ENCODE data around the gene MEGF6. TPM values are rescaled to one million over a fixed set of nuclear protein-coding genes. Genes with fewer than 3 reads are reported as not detected.

MEGF6 gene
- total RNA-seq, 1 donor from 2014 or later: 7.0 TPM

DNA sequence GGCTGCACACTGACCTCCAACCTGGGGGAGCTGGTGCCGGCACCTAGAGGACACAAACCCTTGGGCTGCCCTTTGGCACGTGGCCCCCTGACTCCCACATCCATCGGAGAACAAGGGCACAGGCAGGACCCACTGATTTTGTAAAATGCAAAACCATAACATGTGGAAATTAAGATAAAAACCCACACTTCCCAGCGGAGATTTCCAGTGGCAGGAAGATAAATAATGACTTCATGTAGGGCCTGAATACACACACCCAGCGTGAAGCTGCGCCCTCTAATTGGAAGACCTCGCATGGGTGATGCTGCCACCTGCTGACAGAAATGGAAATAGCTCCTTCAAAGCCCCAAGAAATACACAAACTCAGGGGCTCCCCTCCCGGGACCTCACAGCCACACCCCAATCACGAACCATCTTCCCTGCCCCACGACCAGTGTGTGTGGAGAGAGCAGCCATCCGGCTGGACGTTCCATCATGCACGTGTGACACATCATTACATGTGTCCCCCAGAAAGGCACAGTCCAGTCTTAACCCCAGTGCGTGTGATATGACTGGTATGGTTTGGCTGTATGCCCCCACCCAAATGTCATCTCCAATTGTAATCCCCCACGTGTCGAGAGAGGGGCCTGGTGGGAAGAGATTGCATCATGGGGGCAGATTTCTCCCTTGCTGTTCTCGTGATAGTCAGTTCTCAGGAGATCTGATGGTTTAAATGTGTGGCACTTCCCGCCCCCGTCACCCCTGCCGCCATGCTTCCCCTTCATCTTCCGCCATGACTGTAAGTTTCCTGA, 7.8 kb upstream of the MEGF6 start:
- ATAC-seq: peak; percentile 64
- intact Hi-C loops (cut with DNase I): loop anchor here (1.0 kb wide), 2 partner anchors 54 to 128 kb away; no protein-coding TSS in a partner anchor
- no peak for DNase-seq (ENCODE audit: missing footprints)

DNA sequence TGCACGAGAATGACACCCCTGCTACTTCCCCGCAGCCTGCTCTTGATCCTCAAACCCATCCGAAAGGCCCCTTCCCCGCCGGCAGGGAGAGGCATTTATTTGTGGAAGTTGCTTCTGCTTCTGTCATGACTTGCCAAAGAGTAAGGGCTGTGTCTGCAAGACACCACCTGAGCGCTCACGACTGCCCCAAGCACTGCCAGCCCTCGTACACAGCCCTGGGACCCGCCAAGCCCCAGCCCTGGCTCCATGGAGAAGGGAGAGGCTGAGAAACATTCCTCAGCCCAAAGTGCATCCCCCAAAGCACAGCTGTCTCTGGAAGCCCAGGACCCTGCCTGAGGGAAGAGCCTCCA, 7.2 kb upstream of the MEGF6 start:
- DNase-seq (ENCODE audit: missing footprints) (no peak), ATAC-seq (no peak)
- intact Hi-C loops (cut with DNase I): no loop called here

DNA sequence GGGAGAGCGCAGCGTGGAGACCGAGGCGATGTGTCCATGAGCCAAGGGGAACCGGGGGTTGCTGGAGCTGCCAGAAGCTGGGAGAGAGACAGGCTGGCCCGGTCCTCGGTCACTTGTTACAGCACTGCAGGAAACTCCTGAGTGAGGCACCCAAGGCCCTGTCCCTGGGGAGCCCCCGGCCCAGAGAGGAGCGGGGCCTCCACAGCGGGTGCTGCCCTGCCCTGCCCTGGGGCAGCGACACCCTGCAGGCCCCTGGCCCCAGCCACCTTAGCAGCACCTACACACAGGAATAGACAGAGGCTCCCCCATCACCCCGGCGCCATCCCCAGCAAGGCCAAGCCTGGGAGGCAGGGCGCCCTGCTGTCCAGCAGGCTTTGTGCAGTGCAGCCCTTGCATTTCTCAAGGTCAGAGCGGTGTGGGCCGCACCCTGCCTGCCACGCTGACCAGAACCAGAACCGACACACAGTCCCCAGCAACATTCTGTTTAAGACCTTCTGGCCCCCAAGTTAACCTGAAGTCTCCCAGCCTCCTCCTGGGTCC, 6.6 kb upstream of the MEGF6 start:
- DNase-seq (ENCODE audit: missing footprints) (no peak), ATAC-seq (no peak)
- intact Hi-C loops (cut with DNase I): no loop called here

DNA sequence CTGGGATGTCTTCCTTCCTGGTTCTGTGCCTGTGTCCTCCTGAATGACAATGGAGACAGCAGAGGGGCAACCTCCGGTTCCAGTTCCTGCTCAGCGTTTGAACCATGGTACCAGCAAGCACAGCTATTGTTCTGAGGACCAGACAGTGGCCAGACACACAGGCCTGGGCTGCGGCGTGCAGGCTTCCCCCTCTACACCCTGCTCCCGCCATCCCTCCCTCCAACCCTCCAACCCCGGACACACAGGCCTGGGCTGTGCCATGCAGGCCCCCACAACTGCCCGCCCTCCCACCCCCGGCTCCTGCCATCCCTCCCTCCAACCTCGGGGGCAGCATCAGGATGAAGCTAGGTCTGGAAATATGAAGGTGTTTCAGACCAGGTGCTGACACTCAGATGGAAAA, 5.6 kb upstream of the MEGF6 start:
- intact Hi-C loops (cut with DNase I): no loop called here
- DNase-seq (ENCODE audit: missing footprints) (no peak), ATAC-seq (no peak)

DNA sequence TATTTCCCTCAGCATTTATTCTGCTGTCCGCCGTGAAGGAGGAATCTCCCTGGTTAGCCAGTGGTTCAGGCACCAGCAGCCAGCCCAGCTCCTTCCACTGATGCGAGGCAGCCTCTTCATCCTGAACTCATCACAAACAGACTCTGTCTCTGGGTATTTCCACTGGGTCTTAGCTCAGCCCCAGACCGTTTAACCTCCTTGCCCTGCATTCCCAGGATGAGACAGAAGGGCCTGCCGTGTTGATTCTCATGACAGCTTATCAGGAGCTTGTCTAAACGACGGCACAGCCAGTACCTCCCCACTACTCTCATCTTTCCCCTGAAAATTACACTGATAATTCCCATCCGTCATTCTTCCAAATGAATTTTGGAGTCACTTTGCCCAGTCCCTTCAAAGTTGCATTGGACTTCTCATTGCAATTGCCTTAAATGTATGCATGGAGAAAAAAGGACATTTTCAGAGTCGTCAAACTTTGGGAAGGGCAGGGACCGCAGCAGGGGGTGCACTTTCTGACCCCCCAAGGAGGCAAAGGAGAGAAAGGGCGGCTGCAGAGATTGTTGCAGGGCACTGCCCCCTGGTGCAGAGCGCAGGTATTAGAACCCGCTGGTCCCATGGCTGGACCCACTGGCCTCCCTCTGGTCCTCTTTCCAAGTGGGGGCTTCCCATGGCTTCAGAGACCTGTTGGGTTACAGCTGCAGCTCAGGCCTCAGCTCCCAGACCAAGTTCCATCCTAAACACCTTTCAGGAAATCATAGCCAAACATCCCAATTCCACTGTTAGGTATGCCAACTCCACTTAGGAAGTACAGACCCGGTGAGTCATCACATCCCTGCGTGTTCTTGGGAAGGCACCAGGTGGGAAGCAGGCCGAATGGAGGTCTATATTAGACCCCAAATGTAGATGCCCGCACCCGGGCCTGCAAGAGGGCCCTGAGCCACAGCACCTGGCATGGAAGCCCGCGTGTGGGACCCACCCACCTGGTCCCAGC, 3.7 kb upstream of the MEGF6 start:
- intact Hi-C loops (cut with DNase I): no loop called here
- DNase-seq (ENCODE audit: missing footprints): no peak
- ATAC-seq: no peak

DNA sequence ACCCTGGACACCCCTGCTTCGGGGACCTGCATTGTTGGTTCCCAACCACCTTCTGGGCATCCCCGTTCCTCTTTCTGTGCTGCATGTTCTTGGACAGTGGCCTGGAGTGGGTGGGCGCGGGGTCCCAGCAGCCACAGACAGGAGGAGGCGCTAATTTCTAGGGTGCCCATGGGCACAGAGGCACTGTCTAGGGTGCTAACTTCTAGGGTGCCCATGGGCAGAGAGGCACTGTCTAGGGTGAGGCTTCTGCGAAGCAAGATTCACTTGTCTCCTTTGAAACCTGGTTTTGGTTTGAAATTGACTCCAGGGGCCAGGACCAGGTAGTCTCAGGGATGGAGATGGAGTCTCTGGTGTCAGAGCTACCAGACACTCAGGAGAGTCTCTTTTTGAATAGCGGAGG, 815 bp upstream of the MEGF6 start:
- intact Hi-C loops (cut with DNase I): no loop called here
- no peak for DNase-seq (ENCODE audit: missing footprints)
- no peak for ATAC-seq

DNA sequence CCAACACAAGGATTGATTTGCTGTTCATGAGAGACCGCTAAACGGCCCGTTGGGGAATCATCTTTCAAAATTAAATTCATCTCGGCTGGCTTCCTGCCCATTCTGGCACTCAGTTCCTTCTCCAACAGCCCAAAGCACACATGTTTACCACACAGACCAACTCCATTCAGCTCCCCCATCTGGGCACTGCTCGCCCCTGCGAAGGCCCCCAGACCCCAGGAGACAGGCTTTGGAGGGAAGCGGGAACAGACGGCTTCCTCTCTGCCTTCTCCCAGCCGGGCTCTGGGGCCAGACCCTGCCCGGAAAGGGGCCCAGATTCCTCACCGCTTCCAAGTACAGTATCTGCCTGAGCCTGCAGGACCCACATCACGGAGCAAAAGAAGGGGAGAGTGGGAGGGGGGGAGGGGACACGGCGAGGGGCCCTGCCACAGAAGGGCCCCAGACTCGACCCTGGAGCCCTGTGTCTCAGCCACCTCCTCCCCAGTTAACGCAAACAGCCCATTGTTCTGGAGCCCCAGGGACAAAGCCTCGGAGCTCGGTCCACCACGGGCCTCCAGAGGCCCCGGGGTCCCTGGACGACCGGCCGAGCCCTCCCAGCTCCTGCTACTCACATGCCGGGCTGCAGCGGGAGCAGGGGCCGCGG, 660 bp downstream of the MEGF6 start:
- DNase-seq (ENCODE audit: missing footprints): no peak
- ATAC-seq: no peak
- intact Hi-C loops (cut with DNase I): no loop called here

DNA sequence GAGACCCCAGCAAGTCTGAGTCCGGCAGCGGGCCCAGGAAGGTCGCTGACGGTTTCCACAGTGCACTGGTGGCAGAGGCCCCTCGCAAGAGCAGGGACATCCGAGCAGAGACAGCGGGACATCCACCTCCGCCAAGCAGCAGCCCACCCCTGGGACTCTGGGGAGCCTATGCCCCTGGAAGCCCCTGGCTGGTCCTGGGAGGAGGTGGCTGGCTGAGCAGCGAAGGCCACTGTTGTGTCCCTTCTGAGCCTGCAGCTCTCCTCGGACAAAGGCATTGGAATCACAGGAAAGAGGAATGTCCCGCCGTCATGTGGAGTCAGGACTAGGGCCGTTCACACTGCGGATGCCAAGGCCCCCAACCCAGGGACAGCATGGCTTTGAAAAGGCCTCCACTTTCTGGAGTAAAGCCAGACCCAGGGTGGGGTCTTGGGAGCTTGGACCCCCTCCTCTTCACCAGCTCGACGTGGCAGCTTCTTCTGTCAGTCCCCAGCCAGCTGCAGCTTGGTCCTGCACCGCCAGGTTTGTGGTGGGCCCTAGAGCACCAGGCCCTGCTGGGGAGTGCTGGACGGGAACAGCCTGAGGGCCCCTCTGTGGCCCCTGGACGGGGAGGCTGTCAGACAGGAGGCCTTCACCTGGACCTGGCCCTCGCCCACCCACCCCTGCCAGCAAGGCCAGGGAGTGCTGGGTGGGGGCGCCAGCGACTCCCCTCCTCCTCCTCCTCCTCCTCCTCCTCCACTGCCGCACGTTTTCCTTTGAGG, 1.4 kb downstream of the MEGF6 start:
- DNase-seq (ENCODE audit: missing footprints) (no peak), ATAC-seq (no peak)
- intact Hi-C loops (cut with DNase I): no loop called here

DNA sequence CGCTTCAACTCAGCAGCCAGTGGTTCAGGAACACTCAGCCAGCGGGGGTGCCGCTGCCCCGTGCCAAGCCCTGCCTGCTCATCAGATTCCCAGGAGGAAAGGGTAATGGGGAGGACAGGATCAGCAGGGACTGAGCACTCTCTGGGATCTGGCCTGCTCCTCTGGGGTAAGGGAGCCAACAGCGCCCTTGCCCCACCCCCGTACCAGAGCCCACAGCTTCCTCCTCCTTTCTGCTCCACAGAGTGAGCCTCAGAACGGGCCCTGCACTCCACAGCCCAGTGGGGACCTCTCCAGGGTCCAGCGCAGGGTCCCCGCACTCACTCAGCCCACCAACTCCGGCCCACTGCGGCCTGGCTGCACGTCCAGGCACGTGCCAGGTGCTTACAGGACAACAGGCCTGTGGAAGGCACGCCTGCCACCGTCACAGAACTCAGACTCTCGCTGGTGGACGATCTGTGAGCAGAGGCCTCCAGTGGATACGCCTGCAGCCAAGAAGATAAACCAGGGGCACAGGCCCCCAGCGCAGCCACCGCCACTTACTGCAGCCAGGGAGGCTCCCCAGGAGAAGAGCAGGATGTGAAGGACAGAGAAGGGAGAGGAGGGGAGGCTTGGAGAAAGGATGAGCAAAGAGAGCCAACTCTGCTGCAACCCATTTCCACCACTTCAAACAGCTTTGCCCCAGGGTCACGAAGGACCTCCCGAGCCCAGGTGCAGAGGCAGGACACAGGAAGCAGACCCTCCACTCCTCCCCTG, 2.1 kb downstream of the MEGF6 start:
- ATAC-seq (no peak), DNase-seq (ENCODE audit: missing footprints) (no peak)
- intact Hi-C loops (cut with DNase I): no loop called here

DNA sequence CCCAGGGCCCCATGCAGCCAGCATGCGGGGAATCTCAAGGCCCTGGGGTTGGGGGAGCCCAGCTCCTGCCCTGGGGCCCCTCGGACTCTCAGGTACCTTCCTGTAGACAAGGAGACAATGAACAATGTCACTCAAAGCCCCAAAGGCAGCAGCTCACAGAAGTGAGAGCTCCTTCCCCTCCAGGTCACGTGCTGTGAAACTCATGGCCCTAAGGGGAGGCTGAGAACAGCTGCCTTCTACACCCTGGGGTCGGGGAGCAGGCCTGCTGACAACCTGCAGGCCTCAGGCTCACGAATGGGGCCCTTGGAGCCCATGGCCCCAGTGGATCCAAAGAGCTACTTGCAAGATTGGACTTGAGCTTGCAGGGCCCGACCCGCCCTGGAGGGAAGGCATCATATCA, 3.2 kb downstream of the MEGF6 start:
- no peak for DNase-seq (ENCODE audit: missing footprints)
- intact Hi-C loops (cut with DNase I): no loop called here
- ATAC-seq: no peak

DNA sequence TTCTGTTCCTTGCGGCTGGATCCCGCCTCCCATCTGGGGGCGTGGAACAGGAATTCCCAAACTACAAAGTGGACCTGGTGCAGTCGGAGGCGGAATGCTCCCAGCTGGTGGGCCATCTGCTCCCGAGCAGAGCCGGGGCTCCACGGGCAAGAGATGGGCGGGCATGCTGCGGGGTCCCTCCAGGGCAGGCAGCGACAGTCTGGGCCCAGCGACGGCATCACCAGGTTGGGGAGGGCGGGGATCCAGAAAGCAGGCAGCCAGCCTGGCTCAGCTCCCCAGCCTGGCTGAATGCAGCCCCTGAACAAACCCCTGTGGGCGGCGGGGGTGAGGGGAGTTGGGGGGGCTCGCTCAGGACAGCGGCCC, 3.6 kb downstream of the MEGF6 start:
- no peak for DNase-seq (ENCODE audit: missing footprints)
- intact Hi-C loops (cut with DNase I): no loop called here
- no peak for ATAC-seq

DNA sequence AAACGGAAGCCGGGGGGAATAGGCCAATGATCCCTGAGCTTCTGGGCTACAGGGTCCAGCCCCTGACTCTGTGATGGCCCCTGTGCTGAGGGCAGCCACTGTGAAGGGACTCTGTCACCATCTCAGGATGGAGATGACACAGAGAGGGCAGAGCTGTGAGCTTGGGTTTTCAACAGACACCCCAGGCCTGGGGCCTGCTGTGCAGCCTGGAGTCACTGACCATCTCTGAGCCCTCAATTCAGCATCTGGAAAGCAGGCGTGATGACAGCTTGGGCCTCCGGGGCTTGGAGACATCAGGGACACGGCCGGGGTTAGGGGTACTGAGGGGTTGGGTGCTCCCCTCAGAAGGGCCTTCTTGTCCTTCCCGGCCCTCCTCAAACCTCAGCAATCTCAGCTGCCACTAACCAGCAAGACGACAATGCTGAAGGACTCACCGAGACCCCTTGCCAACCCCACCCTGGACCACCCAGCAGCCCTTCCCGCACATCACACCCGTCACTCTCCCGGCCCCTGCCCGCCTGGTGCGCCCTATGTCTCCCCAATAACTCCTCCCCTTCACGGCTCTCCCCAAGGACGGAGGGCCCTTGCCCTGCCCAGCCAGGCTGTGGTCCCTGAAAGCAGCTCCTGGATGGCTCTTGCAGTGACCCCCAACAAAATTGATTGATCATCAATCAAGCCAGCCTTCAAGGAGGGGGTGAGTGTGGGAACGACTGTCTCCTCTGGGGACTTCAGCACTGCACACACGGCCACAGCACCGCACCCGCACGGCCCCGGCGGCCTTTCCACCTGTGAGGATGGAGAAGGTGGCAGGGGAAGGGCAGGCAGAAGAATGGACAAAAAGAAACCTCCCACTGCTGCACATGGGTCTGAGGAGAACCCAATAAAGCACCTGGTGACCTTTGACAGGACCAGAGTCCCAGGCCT, 4.3 kb downstream of the MEGF6 start:
- no peak for DNase-seq (ENCODE audit: missing footprints)
- ATAC-seq: no peak
- intact Hi-C loops (cut with DNase I): no loop called here

DNA sequence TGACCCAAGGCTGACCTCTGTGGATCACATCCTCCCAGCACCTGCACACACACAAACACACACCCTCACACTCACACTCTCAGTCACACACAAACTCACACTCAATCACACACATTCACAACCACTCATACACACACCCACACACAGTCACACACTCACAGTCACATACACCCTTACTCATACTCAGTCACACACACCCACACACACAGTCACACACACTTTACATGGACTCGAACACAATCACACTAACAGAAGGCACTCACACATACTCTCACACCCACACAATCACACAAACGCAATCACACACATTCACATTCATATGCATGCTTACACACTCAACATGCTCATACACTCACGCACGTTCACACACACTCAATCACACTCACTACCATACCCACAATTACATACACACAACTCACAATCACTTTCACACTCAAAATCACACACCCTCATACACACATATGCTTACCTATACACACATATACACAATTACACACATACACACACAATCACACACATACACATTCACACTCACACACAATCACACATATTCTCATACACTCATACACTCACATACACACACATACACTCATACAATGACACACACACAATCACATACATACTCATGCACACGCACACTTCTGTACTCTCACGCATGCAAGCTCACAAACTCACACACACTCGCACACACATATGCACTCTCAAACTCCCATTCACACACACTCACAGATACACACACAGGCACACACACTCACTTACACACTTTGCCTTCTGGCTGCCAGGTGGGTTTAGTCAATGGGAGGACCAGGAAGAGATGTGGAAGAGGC, 6.1 kb downstream of the MEGF6 start:
- DNase-seq (ENCODE audit: missing footprints): no peak
- intact Hi-C loops (cut with DNase I): no loop called here
- no peak for ATAC-seq

DNA sequence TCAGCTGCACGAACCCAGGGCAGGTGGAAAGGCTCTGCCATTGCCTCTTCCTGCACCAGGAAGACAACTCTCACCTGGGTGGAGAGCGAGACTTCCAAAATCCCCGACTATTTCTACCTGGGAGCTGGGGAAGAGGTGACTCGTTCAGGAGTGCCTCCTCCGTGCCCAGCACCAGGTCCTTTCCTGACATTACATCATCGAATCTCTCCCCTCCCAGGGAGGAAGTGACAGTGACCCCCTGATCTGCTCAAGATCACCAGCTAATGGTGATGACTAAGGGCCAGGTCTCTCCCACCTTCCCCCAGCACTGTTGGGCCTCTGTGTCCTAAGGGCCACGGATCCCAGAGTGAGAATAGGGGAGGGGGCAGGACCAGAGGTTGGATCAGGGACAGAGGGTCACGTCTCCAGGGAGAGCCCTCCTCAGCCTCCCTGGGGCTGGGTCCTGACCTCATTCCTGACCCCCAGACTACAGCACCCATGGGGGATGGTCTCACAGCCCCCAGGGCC, 6.8 kb downstream of the MEGF6 start:
- ATAC-seq: no peak
- intact Hi-C loops (cut with DNase I): no loop called here
- DNase-seq (ENCODE audit: missing footprints): no peak

DNA sequence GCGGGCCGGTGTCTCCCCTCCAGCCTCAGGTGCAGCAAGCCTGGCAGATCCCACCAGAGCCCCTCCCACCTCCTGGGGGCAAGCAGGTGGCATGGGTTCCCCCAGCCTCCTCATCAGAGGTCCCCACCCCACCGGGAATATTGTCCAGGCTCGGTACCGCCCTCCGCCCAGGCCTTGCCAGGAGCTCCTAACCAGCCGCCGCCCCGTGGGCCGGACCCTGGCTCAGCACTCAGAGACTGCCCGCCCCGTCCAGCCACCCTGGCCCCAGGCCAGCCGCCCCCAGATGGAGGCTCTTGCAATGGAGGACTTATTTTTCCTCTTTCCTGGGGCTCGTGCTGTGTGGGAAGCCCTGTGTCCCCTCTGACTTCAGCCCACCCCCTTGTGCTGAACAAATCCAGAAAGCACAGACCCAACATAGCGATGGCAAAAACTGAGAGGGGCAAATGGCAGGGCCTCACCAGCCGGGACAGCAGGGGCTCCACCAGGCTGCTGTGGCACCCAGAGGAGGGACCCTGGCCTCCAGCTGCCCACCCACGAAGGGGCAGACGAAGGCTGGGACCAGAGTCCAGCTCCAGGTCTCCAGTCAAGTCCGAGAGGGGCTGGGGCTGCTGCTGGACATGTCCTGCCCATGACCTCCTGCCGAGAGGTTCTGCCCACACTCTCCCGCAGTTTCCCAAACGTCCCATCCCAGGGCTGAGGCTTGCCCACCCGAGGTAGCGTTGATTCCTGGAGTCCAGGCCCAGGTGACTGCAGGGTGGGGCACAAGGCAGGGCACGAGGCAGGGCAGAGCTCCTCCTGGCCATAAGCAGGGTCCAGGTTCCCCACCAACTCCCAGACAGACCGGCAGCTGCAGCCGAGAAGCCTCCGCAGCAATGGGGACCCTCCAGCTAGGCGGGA, 7.5 kb downstream of the MEGF6 start:
- intact Hi-C loops (cut with DNase I): no loop called here
- no peak for DNase-seq (ENCODE audit: missing footprints)
- ATAC-seq: no peak

All from Right ventricle myocardium inferior (tissue), 1 donor.